Activated T-helper 2 cell treated with anti-CD3 and anti-CD28 coated beads, Interferon-gamma antibody, Interleukin-2, Interleukin-4, amounts not matched to agents 10 μg/mL and 5 μg/mL and 100 μg/mL, durations not matched to agents 14 hours and 24 hours and 36 hours (primary cell): ENCODE data around the gene SCYGR4. TPM values are rescaled to one million over a fixed set of nuclear protein-coding genes. Genes with fewer than 3 reads are reported as not detected.

Source experiments
- DNase-seq: peaks from one replicate; pipeline ENCODE4 v3.0.0; 2021; ENCODE audit warnings: low spot score
- H3K27ac Mint-ChIP-seq: one replicate; pipeline ENCODE4 v1.8.0; 2021; ENCODE audit warnings: mixed read lengths
- H3K27me3 Mint-ChIP-seq: one replicate; pipeline ENCODE4 v1.8.0; 2021; ENCODE audit warnings: low read depth, mixed read lengths
- H3K36me3 Mint-ChIP-seq: one replicate; pipeline ENCODE4 v1.8.0; 2021; ENCODE audit warnings: low read depth, mixed read lengths
- H3K4me1 Mint-ChIP-seq: one replicate; pipeline ENCODE4 v1.8.0; 2021; ENCODE audit warnings: low read depth, mixed read lengths
- H3K4me3 Mint-ChIP-seq: one replicate; pipeline ENCODE4 v1.8.0; 2021; ENCODE audit warnings: low read depth, mild to moderate bottlenecking, moderate library complexity, mixed read lengths
- H3K9me3 Mint-ChIP-seq: one replicate; pipeline ENCODE4 v1.8.0; 2021; ENCODE audit warnings: mixed read lengths
- intact Hi-C: fragments of 100-400 bp; cut with micrococcal nuclease; formaldehyde crosslinking; loops from one replicate; pipeline ENCODE4 v1.15.1; 2023
- total RNA-seq: library from RNA; stranded (reverse); gene quantifications from 2 replicates; pipeline ENCODE4 v1.2.3, GENCODE V29; 2022

The SCYGR4 gene
- total RNA-seq, 1 donor from 2014 or later: not detected

DNA sequence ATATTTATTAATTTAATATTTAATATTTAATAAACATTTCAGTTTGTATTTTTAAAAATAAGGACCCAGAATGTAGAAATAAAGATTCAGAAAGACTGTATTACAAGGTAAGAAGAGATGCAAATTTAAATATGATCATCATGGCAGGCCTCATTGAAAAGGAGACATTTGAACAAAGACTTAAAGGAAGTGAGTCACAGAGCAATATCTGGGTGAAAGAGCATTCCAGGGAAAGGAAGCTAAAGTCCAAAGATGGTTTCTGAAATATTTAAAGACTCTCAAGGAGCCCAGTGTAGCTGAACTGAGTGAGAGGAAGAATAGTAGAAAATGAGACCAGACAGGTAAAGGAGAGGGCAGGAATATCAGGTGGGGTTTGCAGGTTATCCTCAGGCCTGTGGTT is 5.9 kb downstream of the SCYGR4 start:
- Mint-ChIP-seq H3K36me3 (no peaks in the 10 kb centered on the region), H3K27ac (no peak overlapping the region), H3K4me3 (no peak overlapping the region), H3K27me3 (no peaks in the 10 kb centered on the region), H3K9me3 (no peaks in the 10 kb centered on the region), H3K4me1 (no peaks in the 10 kb centered on the region)
- intact Hi-C loops: no loop called here
- no peak for DNase-seq

DNA sequence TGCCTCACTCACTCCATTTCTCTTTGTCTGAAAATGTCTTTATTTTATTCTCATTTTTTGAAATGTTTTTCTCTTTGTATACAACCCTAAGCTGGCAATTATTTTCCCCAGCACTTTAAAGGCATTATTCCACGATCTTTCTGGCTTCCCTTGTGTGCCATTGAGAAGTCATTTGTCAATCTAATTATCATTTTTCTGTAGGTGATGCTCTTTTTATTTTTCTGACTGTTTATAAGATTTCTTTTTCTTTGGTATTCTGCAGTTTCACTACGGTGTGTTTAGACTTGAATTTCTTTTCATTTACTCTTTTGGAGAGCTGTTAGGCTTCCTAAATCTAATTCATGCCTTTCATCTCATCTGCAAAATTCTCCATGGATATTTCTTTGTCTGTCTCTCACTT is 8.1 kb downstream of the SCYGR4 start:
- H3K4me1 Mint-ChIP-seq: no peaks in the 10 kb centered on the region
- no peak for DNase-seq
- H3K9me3 Mint-ChIP-seq: no peaks in the 10 kb centered on the region
- peaks cover 5% of the 10 kb centered on the region for H3K27me3 Mint-ChIP-seq
- no peak overlapping the region for H3K27ac Mint-ChIP-seq
- H3K36me3 Mint-ChIP-seq: no peaks in the 10 kb centered on the region
- intact Hi-C loops: no loop called here
- no peak overlapping the region for H3K4me3 Mint-ChIP-seq

DNA sequence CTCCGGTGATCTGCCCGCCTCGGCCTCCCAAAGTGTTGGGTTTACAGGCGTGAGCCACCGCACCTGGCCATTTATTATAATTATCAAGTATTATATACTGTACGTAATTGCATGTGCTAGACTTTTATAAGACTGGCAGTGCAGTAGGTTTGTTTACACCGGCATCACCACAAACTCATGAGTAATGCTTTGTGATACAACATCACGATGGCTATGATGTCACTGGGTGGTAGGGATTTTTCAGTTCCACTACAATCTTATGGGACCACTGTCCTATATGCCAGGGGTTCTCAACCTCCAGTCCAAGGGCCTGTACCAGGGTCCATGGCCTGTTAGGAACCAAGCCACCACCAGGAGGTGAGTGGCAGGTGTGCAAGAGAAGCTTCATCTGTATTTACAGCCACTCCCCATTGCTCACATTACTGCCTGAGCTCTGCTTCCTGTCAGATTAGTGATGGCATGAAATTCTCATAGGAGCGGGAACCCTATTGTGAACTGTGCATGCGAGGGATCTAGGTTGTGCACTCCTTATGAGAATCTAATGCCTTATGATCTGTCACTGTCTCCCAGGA is 9.4 kb downstream of the SCYGR4 start:
- Mint-ChIP-seq H3K27ac (no peak overlapping the region), H3K4me3 (no peak overlapping the region), H3K4me1 (no peaks in the 10 kb centered on the region), H3K9me3 (no peaks in the 10 kb centered on the region), H3K27me3 (peaks cover 15% of the 10 kb centered on the region), H3K36me3 (no peaks in the 10 kb centered on the region)
- intact Hi-C loops: no loop called here
- no peak for DNase-seq

DNA sequence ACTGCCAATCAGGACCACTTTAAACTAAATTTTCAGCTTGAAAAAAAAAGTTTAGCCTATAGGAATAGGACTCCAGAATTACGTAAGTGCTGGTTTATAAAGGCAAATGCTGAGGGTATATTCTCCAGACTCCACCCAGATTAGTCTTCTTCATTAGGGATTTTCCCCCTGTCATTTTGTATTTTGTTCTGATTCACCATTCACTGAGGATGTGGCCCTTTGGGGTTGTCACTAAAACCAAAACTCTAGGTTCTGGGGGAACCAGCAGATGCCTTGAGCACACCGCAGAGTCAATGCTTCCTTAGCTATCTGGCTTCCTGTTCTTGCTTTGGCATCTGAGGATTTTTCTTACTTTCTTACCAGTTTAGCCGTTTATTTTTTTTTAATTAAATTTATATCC is 10.5 kb downstream of the SCYGR4 start:
- no peak for DNase-seq
- Mint-ChIP-seq H3K36me3 (no peaks in the 10 kb centered on the region), H3K27me3 (peaks cover 15% of the 10 kb centered on the region), H3K4me1 (no peaks in the 10 kb centered on the region), H3K4me3 (no peak overlapping the region), H3K27ac (no peak overlapping the region), H3K9me3 (no peaks in the 10 kb centered on the region)
- intact Hi-C loops: no loop called here

DNA sequence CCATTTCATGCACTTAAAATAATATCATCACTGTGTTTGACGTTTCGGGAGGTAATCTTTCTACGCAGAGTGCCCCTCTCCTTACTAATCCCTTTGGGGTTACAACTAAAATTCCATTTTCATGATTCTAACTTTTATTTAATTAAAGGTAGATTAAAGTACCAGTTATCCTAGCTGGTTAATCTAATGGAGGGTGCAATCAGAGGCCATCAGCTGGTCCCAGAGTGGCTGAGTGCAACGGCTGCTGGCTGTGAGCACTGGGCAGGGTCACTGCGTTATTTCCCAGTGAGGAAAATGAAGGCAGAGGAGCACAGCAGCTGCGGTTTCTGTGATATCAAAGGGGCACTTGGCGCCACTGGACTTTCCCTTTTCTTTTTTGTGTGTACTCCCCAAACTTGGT is 12.1 kb downstream of the SCYGR4 start:
- H3K4me3 Mint-ChIP-seq: no peak overlapping the region
- no peak for DNase-seq
- intact Hi-C loops: no loop called here
- peaks cover 15% of the 10 kb centered on the region for H3K27me3 Mint-ChIP-seq
- H3K27ac Mint-ChIP-seq: no peak overlapping the region
- H3K9me3 Mint-ChIP-seq: no peaks in the 10 kb centered on the region
- H3K4me1 Mint-ChIP-seq: no peaks in the 10 kb centered on the region
- no peaks in the 10 kb centered on the region for H3K36me3 Mint-ChIP-seq

DNA sequence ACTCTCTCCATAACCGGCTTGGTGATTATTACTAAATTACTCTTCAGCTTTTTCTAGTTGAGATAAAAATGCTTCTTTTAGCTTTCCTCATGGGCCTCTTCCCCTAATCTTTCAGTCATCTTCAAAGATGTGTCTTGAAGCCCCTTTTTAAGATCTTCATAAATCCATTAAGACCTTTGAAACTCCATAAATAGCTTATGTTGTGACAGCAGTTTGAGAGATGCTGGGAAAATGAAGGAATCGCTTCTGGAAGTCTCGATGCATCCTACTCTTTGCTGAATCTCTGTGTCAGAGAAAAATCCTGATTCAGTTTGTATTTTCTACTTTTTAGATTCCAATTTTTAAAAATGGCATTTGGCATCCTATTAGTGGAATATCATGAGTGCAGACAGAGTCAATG is 13.0 kb downstream of the SCYGR4 start:
- Mint-ChIP-seq H3K27ac (no peak overlapping the region), H3K9me3 (no peaks in the 10 kb centered on the region), H3K4me1 (no peaks in the 10 kb centered on the region), H3K27me3 (peaks cover 15% of the 10 kb centered on the region), H3K36me3 (no peaks in the 10 kb centered on the region), H3K4me3 (no peak overlapping the region)
- intact Hi-C loops: no loop called here
- DNase-seq: no peak

DNA sequence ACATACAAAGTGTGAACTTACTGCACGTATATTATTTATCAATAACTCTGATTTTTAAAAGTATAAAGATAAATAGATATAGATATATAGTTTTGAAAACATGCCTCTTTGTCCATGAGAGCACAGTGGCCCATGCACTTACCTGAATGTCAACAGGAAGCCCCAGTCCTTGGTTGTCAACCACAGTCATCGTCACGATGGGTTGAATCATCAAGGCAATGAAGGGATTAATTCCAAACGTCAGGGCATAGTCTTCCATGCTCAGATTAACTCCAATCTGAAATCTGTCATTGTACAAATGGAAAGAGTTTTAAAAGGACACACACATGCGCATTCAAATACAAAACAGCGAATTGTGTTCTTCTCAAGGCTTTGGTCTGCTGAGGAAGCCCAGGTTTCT is 15.5 kb downstream of the SCYGR4 start:
- H3K4me3 Mint-ChIP-seq: no peak overlapping the region
- H3K36me3 Mint-ChIP-seq: no peaks in the 10 kb centered on the region
- no peaks in the 10 kb centered on the region for H3K4me1 Mint-ChIP-seq
- intact Hi-C loops: no loop called here
- H3K27ac Mint-ChIP-seq: no peak overlapping the region
- peaks cover 15% of the 10 kb centered on the region for H3K27me3 Mint-ChIP-seq
- DNase-seq: no peak
- no peaks in the 10 kb centered on the region for H3K9me3 Mint-ChIP-seq

DNA sequence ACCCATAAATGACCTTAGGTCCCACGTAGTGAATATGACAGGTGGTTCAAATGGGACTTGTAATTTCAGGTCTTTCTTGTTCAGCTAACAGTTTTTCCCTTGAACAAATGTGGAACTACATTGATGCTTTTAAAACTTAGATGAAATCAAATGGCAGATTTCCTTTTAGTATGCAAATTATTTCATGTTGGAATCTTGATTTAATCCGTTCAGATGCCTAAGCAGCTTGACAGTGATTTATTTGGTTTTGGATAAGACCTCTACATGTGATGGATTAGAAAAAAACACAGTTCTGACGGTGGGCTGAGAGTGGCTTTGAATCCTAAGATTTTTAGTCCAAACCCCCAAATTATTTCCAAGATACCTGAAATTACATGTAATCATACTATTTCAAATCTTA is 16.9 kb downstream of the SCYGR4 start:
- DNase-seq: no peak
- no peaks in the 10 kb centered on the region for H3K4me1 Mint-ChIP-seq
- H3K27ac Mint-ChIP-seq: no peak overlapping the region
- intact Hi-C loops: no loop called here
- H3K9me3 Mint-ChIP-seq: no peaks in the 10 kb centered on the region
- no peak overlapping the region for H3K4me3 Mint-ChIP-seq
- peaks cover 16% of the 10 kb centered on the region for H3K27me3 Mint-ChIP-seq
- no peaks in the 10 kb centered on the region for H3K36me3 Mint-ChIP-seq

DNA sequence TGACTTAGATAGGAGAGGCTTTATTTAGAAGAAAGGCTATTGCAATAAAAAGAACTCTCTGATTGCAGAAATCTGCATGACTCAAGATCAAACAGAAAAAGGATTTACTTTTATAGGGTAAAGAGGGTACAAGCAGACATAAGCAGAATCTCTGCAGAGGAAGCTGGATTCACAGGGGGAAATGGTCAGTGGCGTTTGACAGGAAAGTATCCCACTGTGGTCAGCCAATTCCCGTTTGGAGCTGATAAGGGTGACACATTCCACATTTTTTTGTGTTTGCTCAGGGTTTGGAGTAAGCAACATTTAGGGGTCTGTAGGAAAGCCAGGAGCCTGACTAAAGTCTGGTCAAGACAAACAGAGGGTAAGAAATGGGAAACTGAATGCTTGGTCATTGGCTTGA is 25.4 kb downstream of the SCYGR4 start:
- DNase-seq: no peak
- no peaks in the 10 kb centered on the region for H3K36me3 Mint-ChIP-seq

DNA sequence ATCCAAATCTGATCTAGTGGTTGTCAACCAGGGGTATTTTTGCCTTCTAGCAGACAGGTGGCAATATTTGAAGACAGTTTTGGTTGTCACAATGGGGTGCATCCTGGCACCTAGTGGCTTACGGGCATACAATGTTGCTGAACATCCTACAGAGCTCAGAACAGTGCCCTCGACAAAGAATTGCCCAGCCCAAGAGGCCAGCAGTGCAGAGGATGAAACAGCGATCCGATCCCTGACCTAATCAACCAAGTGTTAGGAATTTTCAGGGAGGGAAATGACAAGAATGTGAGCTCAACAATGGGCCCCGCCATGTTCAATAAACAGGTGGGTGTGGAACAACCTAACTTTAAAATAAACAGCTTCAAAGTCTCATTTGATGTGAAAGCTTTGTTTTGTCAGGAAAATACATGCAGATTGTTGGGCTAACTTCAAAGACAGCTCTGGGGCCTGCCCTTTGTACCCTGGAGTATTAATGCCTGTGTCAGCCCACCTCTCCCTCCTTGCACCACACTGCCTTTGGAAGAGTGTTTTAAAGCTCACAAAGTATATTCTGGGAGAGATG is 26.8 kb downstream of the SCYGR4 start:
- no peaks in the 10 kb centered on the region for H3K9me3 Mint-ChIP-seq
- peaks cover 1% of the 10 kb centered on the region for H3K27me3 Mint-ChIP-seq
- H3K27ac Mint-ChIP-seq: no peak overlapping the region
- H3K36me3 Mint-ChIP-seq: no peaks in the 10 kb centered on the region
- DNase-seq: no peak
- no peak overlapping the region for H3K4me3 Mint-ChIP-seq
- intact Hi-C loops: no loop called here
- no peaks in the 10 kb centered on the region for H3K4me1 Mint-ChIP-seq

More for the DNA sequence above, 25.4 kb downstream of the SCYGR4 start:
- H3K9me3 Mint-ChIP-seq: no peaks in the 10 kb centered on the region
- H3K27me3 Mint-ChIP-seq: peaks cover 4% of the 10 kb centered on the region
- intact Hi-C loops: no loop called here
- H3K4me1 Mint-ChIP-seq: no peaks in the 10 kb centered on the region
- no peak overlapping the region for H3K4me3 Mint-ChIP-seq
- no peak overlapping the region for H3K27ac Mint-ChIP-seq

DNA sequence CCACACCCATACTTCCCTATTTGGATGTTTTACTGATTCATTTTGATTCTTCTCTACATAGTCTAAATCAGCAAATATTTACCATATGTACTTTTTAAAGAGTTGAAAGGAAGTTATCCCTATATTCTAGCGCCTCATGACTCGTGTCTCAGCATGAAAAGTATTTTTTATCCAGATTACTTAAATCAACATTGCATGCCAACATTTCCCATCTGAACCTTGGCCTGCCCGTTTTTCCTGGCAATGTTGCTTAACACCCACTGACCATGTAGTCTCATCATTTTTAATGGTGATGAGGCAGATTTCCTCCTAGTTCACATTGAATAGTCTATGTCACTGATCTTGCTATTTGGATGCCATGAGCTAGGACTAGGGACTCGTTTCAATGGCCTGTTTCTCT is 36.1 kb downstream of the SCYGR4 start:
- Mint-ChIP-seq H3K9me3 (no peaks in the 10 kb centered on the region), H3K27ac (no peak overlapping the region), H3K36me3 (no peaks in the 10 kb centered on the region), H3K4me1 (peaks cover 2% of the 10 kb centered on the region), H3K4me3 (no peak overlapping the region), H3K27me3 (peaks cover 3% of the 10 kb centered on the region)
- intact Hi-C loops: no loop called here
- no peak for DNase-seq

DNA sequence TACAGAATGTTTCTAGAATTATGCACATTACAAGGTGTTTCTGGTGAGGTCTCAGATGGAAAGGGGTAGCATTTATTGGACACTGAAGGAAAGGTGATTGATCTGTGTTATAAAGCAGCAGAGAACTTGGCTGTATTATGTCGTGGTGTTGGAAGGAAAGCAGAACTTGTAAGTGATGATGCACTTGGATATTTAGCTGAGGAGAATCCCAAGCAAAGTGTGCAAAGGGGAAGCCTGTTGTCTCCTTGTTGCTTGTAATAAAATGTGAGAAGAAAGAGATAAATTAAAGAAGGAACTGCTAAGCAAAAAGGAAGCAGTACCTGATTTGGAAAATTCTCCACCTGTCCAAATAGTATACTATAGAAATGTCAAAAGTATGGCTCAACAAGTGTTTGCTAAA is 37.1 kb downstream of the SCYGR4 start:
- DNase-seq: no peak
- intact Hi-C loops: no loop called here
- H3K4me1 Mint-ChIP-seq: peaks cover 2% of the 10 kb centered on the region

DNA sequence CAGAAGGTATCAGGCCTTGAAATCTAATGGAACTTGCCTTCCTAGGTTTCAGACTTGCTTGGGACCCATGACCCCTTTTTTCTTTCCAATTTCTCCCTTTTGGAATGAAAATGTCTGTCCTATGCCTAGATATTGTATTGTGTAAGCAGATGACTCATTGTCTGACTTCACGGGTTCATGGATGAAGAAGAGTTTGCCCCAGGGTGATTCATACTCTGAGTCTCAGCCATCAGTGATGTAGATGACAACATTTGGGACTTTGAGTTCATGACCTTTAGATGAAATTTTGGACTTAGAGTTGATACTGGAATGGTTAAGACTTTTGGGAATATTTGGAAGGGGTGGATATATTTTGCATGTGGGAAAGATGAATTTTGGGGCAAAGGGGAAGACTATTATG is 38.2 kb downstream of the SCYGR4 start:
- Mint-ChIP-seq H3K9me3 (no peaks in the 10 kb centered on the region), H3K27ac (no peak overlapping the region), H3K4me3 (no peak overlapping the region), H3K4me1 (peaks cover 2% of the 10 kb centered on the region), H3K27me3 (peaks cover 3% of the 10 kb centered on the region), H3K36me3 (no peaks in the 10 kb centered on the region)
- no peak for DNase-seq
- intact Hi-C loops: no loop called here

More for the DNA sequence above, 37.1 kb downstream of the SCYGR4 start:
- Mint-ChIP-seq H3K36me3 (no peaks in the 10 kb centered on the region), H3K27me3 (peaks cover 3% of the 10 kb centered on the region), H3K27ac (no peak overlapping the region), H3K4me3 (no peak overlapping the region), H3K9me3 (no peaks in the 10 kb centered on the region)
